Natural killer cell treated with Interleukin-12 subunit alpha and Interleukin-12 subunit beta and Interleukin-15 and Interleukin-18, amount 100 ng/mL, for 72 hours (primary cell): ENCODE data around the gene SMIM12. TPM values are rescaled to one million over a fixed set of nuclear protein-coding genes. Genes with fewer than 3 reads are reported as not detected.

Experiments
- ATAC-seq, 2 donors: fragments of 150-1000 bp; cut with Tn5 transposase in 1 of 2; sonication (Bioruptor Pico), chemical (Tn5 transposase) in 1 of 2; 2 replicates each; pipeline ENCODE4 v1.10.0; 2021
- DNase-seq: peaks from one replicate; pipeline ENCODE4 v3.0.0; 2022; ENCODE audit warnings: low spot score
- H3K27ac Mint-ChIP-seq, 2 donors: 1 replicate in 1 of 2; 2 replicates in 1 of 2; pipeline ENCODE4 v1.8.0; 2022; ENCODE audit warnings: mixed read lengths in 2 of 2, mild to moderate bottlenecking in 1 of 2, moderate library complexity in 1 of 2
- H3K27me3 Mint-ChIP-seq, 2 donors: 1 replicate in 1 of 2; 2 replicates in 1 of 2; pipeline ENCODE4 v1.8.0; 2022; ENCODE audit warnings: mixed read lengths in 2 of 2
- H3K36me3 Mint-ChIP-seq: one replicate; pipeline ENCODE4 v1.8.0; 2022; ENCODE audit warnings: mixed read lengths
- H3K4me1 Mint-ChIP-seq, 2 donors: 1 replicate in 1 of 2; 2 replicates in 1 of 2; pipeline ENCODE4 v1.8.0; 2022; ENCODE audit warnings: low read depth in 2 of 2, mixed read lengths in 2 of 2, mild to moderate bottlenecking in 1 of 2
- H3K4me3 Mint-ChIP-seq: one replicate; pipeline ENCODE4 v1.8.0; 2022; ENCODE audit warnings: mixed read lengths
- H3K9me3 Mint-ChIP-seq: 2 replicates; pipeline ENCODE4 v1.8.0; 2022; ENCODE audit warnings: mixed read lengths
- total RNA-seq, 2 donors: library from RNA; stranded (reverse); gene quantifications; one replicate each; pipeline ENCODE4 v1.2.3, GENCODE V29; 2022

The SMIM12 gene
- total RNA-seq, 2 donors from 2014 or later = 64.4 to 72.7 TPM

- Mint-ChIP-seq H3K27me3 (no peaks in the 10 kb centered on the region), H3K4me1 (peaks cover 19 to 32% of the 10 kb centered on the region in 2 donors), H3K27ac (no peak overlapping the region), H3K36me3 (peaks cover 12% of the 10 kb centered on the region), H3K4me3 (no peak overlapping the region), H3K9me3 (no peaks in the 10 kb centered on the region)
- ATAC-seq (no peak), DNase-seq (no peak)
These were observed 14.2 kb downstream of the SMIM12 start for GRCh38 chr1:34845131-34845901.

GRCh38 chr1:34844252-34844634 lies 15.3 kb downstream of the SMIM12 start:
- no peaks in the 10 kb centered on the region for H3K27me3 Mint-ChIP-seq
- ATAC-seq (no peak), DNase-seq (no peak)
- peaks cover 19 to 29% of the 10 kb centered on the region in 2 donors for H3K4me1 Mint-ChIP-seq
- peaks cover 9% of the 10 kb centered on the region for H3K36me3 Mint-ChIP-seq
- H3K9me3 Mint-ChIP-seq = no peaks in the 10 kb centered on the region
- no peak overlapping the region for H3K4me3 Mint-ChIP-seq
- peak overlapping the region; percentile 84 to 91 for H3K27ac Mint-ChIP-seq

- Mint-ChIP-seq H3K4me3 (peak overlapping the region; percentile 72), H3K9me3 (no peaks in the 10 kb centered on the region), H3K27me3 (no peaks in the 10 kb centered on the region), H3K36me3 (peaks cover 4% of the 10 kb centered on the region), H3K4me1 (peaks cover 19 to 26% of the 10 kb centered on the region in 2 donors), H3K27ac (peak overlapping the region; percentile 84 to 91)
- no peak for ATAC-seq
- DNase-seq = no peak
These were observed 15.9 kb downstream of the SMIM12 start for GRCh38 chr1:34843392-34844251.

GRCh38 chr1:34842952-34843371 lies 16.6 kb downstream of the SMIM12 start:
- Mint-ChIP-seq H3K27ac (peak overlapping the region; percentile 84 to 91), H3K27me3 (no peaks in the 10 kb centered on the region), H3K4me3 (peak overlapping the region; percentile 72), H3K4me1 (peaks cover 19 to 21% of the 10 kb centered on the region in 2 donors), H3K9me3 (no peaks in the 10 kb centered on the region), H3K36me3 (no peaks in the 10 kb centered on the region)
- DNase-seq (no peak), ATAC-seq (peak; percentile 68 to 69)

DNA sequence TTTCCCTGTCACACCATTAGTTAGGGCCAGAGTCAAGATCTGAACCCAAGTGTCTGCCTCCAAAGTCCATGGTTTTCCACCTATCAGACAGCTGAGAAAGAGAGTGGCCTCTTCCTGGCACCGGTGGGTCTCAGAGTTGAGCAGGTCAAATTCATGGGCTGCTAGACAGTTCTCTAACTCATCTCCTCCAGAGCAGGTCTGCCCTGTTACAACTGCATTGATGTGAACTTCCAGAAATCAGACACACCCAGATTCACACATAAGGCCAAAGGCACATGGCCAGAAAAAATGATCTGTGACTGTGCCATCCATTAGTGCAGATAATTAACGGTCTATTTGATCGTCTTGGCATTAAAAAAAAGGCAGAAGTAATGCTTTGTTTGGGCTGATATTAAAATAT lies 17.5 kb downstream of the SMIM12 start:
- peak overlapping the region in 1 of 2 donors; percentile 91 for H3K27ac Mint-ChIP-seq
- no peak overlapping the region for H3K4me3 Mint-ChIP-seq
- DNase-seq (no peak), ATAC-seq (no peak)
- no peaks in the 10 kb centered on the region for H3K9me3 Mint-ChIP-seq
- no peaks in the 10 kb centered on the region for H3K27me3 Mint-ChIP-seq
- peaks cover 19 to 21% of the 10 kb centered on the region in 2 donors for H3K4me1 Mint-ChIP-seq
- no peaks in the 10 kb centered on the region for H3K36me3 Mint-ChIP-seq

DNA sequence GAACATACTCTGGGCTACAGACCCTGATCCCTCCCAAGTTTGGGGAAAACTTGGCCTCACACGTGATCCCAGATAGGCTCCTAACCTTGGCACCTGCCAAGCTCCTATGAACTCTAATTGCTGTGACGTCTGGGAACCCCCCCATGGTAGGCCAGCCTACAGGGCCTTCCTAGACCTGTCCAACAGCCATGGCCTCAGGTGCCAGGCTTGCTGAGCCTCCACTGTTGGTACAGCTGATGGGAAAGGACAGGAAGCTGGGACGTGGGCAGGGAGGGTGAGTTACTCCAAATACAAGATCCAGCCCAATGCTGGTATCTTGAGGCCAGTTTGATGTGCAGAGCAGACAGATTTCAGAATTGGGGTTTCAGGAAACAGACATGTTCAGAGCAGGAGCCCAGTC lies 19.1 kb downstream of the SMIM12 start:
- Mint-ChIP-seq H3K9me3 (no peaks in the 10 kb centered on the region), H3K36me3 (no peaks in the 10 kb centered on the region), H3K4me3 (no peak overlapping the region), H3K27ac (peak overlapping the region in 1 of 2 donors; percentile 68), H3K27me3 (no peaks in the 10 kb centered on the region), H3K4me1 (peaks cover 19 to 21% of the 10 kb centered on the region in 2 donors)
- DNase-seq (no peak), ATAC-seq (no peak)

DNA sequence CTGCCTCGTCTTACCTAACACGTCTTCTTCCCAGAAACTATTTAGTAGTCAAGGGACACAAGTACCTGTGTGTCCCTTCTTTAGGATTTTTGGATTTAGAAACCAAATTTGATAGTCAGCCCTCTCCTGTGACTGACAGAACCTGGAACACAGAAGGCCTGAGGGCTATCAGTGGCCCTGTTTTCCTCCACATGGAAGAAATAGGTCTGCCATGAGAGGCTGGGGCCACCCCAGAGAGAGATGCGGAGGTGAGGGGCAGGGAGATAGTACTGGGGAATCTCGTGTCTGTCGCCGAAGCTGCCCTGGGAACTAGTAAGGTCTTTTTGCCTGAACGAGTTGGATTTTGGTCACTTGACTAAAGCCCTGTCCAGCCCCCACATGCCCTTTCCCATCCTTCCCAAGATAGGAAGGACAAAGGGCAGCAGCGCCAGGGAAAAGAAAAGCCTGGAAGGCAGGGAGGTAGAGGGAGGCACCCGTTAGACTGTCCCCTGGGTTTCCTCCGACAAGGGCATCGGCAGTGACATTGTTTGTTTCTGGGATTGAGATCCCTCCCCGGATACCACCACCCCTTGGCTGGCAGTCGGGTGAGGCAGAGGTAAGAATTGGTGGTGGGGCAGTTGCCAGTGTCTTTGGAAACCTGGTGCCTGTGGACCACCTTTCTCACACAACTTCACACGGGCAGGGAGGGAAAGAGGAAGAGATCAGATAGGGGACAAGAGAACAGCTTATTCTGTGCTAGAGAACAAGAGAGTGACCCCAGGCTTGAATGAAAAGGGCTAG lies 19.8 kb downstream of the SMIM12 start:
- peaks cover 21 to 23% of the 10 kb centered on the region in 2 donors for H3K4me1 Mint-ChIP-seq
- no peak overlapping the region for H3K4me3 Mint-ChIP-seq
- H3K27me3 Mint-ChIP-seq = no peaks in the 10 kb centered on the region
- H3K27ac Mint-ChIP-seq = peak overlapping the region in 1 of 2 donors; percentile 68
- DNase-seq = no peak
- H3K36me3 Mint-ChIP-seq = no peaks in the 10 kb centered on the region
- no peak for ATAC-seq
- H3K9me3 Mint-ChIP-seq = no peaks in the 10 kb centered on the region

- Mint-ChIP-seq H3K9me3 (no peaks in the 10 kb centered on the region), H3K27ac (no peak overlapping the region), H3K36me3 (no peaks in the 10 kb centered on the region), H3K4me1 (peaks cover 0 to 4% of the 10 kb centered on the region in 2 donors), H3K27me3 (no peaks in the 10 kb centered on the region), H3K4me3 (no peak overlapping the region)
- ATAC-seq = no peak
- DNase-seq = no peak
These were observed 25.8 kb downstream of the SMIM12 start for GRCh38 chr1:34833711-34834110.

- Mint-ChIP-seq H3K9me3 (no peaks in the 10 kb centered on the region), H3K36me3 (no peaks in the 10 kb centered on the region), H3K4me3 (no peak overlapping the region), H3K27me3 (no peaks in the 10 kb centered on the region), H3K27ac (no peak overlapping the region), H3K4me1 (peaks cover 0 to 4% of the 10 kb centered on the region in 2 donors)
- no peak for ATAC-seq
- DNase-seq = no peak
These were observed 27.8 kb downstream of the SMIM12 start for GRCh38 chr1:34831721-34832246.

DNA sequence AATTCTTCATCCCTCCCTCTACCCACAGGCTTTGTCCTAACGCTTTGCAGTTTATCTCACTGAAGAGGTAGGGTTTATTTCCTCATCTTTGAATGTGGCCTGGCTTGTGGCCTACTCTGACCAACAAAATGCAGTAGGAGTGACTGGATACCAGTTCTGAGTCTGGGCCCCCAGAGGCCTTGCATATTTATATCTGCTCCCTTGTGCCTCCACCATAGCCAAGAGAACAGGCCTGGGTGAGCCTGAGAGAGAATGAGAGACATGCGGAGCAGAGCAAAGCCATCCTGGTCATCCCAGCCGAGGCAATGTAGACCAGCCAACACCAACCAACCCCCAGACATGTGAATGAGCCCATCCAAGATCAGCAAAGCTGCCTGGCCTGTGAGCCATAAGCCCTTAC lies 30.3 kb downstream of the SMIM12 start:
- H3K27ac Mint-ChIP-seq = no peak overlapping the region
- H3K36me3 Mint-ChIP-seq = no peaks in the 10 kb centered on the region
- no peaks in the 10 kb centered on the region for H3K27me3 Mint-ChIP-seq
- ATAC-seq = no peak
- H3K4me1 Mint-ChIP-seq = no peaks in the 10 kb centered on the region
- no peaks in the 10 kb centered on the region for H3K9me3 Mint-ChIP-seq
- DNase-seq = no peak
- H3K4me3 Mint-ChIP-seq = no peak overlapping the region

DNA sequence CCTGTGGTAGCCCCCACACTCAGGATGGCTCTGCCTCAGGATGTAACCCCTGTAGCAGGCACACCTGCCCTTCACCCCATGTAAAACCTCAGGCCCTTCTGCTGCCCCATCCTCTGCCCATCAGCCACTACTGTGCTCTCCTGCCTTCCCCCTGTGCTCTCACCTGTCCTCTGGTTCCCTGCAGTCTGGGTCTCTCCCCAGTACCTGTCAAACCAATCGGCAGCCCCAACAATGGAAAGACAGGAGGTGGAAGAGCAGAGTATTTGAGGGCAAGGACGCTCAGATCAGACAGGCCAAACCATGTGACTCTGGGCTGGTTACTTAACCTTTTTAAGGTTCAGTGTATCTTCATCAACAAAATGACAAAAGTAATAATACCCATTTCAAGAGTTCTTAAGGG lies 30.9 kb downstream of the SMIM12 start:
- no peak overlapping the region for H3K4me3 Mint-ChIP-seq
- peaks cover 0 to 3% of the 10 kb centered on the region in 2 donors for H3K4me1 Mint-ChIP-seq
- ATAC-seq (no peak), DNase-seq (no peak)
- no peaks in the 10 kb centered on the region for H3K9me3 Mint-ChIP-seq
- H3K36me3 Mint-ChIP-seq = no peaks in the 10 kb centered on the region
- H3K27ac Mint-ChIP-seq = no peak overlapping the region
- H3K27me3 Mint-ChIP-seq = no peaks in the 10 kb centered on the region

DNA sequence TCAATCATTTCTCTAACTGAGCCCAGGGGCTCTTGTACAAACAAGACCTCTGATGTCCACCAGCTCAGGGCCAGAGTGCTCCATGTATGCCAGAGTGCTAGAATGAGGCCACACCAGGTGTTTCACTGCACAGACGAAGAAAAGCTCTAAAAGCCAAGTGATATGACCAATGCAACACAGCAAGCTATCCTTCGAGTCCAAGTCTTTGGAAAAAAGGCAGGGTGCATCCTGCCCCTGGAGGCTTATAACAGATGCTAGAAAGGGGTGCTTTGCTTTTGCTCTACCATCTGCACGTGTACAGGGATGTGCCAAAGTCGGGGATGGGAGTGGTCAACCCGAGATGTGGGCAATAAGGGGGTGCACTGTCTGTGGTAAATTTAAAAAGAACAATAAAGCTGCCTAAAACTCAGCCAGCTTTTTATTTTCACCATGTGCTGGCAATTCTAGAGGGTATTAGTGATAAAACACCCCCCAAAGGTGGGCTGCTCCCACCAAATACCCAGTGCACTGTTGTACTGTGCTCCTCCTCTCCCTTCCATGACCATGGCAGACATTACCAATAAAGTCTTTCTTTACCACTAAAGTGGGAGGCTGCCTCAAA lies 32.1 kb downstream of the SMIM12 start:
- H3K36me3 Mint-ChIP-seq = no peaks in the 10 kb centered on the region
- ATAC-seq = no peak
- no peak for DNase-seq
- no peak overlapping the region for H3K27ac Mint-ChIP-seq
- H3K4me3 Mint-ChIP-seq = no peak overlapping the region
- peaks cover 0 to 3% of the 10 kb centered on the region in 2 donors for H3K4me1 Mint-ChIP-seq
- H3K27me3 Mint-ChIP-seq = no peaks in the 10 kb centered on the region
- H3K9me3 Mint-ChIP-seq = no peaks in the 10 kb centered on the region

DNA sequence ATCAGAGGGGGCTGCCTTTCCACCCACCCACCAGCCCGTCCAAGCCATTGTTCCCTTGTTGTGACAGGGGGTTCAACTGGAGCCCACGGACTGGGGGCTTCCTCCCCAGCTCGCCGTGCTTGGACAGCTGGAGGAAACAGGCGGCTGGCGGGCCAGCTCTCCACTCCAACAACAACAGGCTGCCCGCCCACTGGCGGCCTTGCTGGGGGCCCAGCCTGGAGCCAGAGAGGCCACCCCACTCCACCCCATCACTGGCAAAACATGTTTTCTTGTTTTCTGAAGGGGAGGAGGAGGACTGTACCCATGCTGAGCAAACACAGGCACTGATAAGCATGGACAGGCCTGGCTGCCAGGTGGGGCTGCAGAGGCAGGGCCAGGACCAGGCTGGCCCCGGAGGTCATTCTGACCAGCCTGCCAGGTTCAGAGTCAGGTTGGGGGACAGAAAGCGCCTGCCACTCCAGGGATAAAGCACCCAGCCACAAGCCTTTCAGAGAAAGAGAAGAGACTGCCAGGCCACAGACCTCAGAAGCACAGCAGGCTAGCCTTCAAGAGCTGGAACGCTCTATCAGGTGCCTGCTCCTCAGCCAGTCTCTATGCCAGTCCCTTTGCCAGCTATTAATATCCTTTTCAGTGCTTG lies 34.0 kb downstream of the SMIM12 start:
- Mint-ChIP-seq H3K27me3 (no peaks in the 10 kb centered on the region), H3K36me3 (no peaks in the 10 kb centered on the region), H3K9me3 (no peaks in the 10 kb centered on the region), H3K4me3 (no peak overlapping the region), H3K27ac (no peak overlapping the region), H3K4me1 (peaks cover 0 to 3% of the 10 kb centered on the region in 2 donors)
- ATAC-seq (no peak), DNase-seq (no peak)
